ENCODE data around the gene TTC23L. TPM values are rescaled to one million over a fixed set of nuclear protein-coding genes. Genes with fewer than 3 reads are reported as not detected.
A peak's percentile ranks its signal among the peaks of the same experiment; 100 is the strongest.

The TTC23L gene
- total RNA-seq, 3 donors from 2014 or later = 1.3 to 2.0 TPM; not detected in 1

DNA sequence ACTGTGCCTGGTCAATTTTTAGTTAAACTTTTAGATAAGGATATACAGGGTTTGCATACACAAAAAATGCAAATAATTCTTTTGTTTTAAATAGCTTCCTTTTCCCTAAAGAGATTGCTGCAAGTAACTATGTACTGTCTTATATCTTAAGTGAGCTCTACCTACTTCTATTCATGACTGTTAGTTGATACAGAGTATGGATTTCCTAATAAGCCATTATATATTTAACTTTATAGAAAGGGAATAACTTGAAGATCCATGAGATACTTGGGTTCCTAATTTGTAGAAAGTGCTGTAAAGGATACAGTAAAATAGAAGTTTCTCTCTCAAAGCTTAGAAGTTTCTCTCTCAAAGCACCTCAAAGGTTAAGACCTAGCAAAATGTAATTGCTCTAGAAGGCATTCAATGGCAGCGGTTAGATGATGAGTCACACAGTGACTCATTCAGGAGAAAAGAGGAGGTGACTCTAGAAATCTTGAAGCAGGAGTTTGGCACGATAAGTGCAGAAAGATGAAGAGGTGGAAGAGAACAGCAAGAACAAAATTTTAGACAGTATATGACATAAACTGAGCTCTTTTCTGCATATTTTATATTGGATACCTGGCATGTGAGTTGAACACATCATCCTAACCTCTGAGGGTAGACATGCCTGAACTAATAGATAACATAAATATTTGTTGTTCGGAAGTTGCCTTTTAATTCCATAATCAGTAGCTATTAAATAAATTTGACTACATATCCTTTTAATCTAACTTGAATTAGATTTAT lies 84.9 kb downstream of the TTC23L start:
- intact Hi-C loops (cut with DNase I; ENCODE audit: low total_unique reads) = no loop called here
- Histone ChIP-seq H3K36me3 (peaks cover 6% of the 10 kb centered on the region), H3K27ac (peak overlapping the region in 1 of 2 donors; percentile 8), H3K9me3 (no peaks in the 10 kb centered on the region), H3K4me3 (no peak overlapping the region), H3K27me3 (no peaks in the 10 kb centered on the region), H3K4me1 (peaks cover 3 to 4% of the 10 kb centered on the region in 2 donors)
- DNase-seq (ENCODE audit: low spot score in 2 of 2) = no peak
- TF ChIP-seq CTCF (IDR thresholded peaks at IDR 0.05) (no peak), POLR2A (IDR thresholded peaks at IDR 0.05) (no peak), POLR2AphosphoS5 (IDR thresholded peaks at IDR 0.05) (no peak)

GRCh38 chr5:34924462-34924765 lies 85.5 kb downstream of the TTC23L start:
- DNase-seq (ENCODE audit: low spot score in 2 of 2) = no peak
- H3K9me3 ChIP-seq = no peaks in the 10 kb centered on the region
- no peaks in the 10 kb centered on the region for H3K27me3 ChIP-seq
- peak overlapping the region in 1 of 2 donors; percentile 8 for H3K27ac ChIP-seq
- no peak overlapping the region for H3K4me3 ChIP-seq
- intact Hi-C loops (cut with DNase I; ENCODE audit: low total_unique reads) = no loop called here
- TF ChIP-seq POLR2A (IDR thresholded peaks at IDR 0.05) (no peak), POLR2AphosphoS5 (IDR thresholded peaks at IDR 0.05) (no peak), CTCF (IDR thresholded peaks at IDR 0.05) (no peak)
- peaks cover 6% of the 10 kb centered on the region for H3K36me3 ChIP-seq
- peaks cover 3 to 4% of the 10 kb centered on the region in 2 donors for H3K4me1 ChIP-seq

DNA sequence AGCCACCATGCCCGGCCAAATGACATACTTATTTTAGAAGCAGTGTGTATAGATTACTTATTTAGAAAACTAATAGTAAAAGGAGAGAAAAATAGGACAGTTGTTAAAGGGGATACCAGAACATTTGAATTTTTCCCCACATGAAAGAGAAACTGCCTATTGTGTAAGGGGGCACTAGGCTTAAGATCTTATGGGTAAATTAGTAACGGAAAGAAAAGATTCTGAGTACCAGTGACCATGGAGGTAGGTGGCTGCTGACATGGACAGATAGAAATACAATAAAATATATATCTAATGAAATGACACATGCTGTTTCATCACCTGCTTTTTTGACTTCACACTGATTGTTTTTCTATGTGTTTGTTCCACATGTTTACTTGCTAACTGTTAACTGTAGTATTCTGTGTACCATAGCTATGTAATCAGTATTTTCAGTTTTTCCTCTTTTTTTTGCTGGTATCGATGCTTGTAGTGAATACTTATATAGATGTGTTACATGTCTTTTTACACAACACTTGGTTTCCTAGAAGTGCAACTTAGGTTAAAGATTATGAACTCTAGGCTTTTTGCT lies 87.4 kb downstream of the TTC23L start:
- H3K4me3 ChIP-seq = no peak overlapping the region
- TF ChIP-seq CTCF (IDR thresholded peaks at IDR 0.05) = no peak
- TF ChIP-seq POLR2AphosphoS5 (IDR thresholded peaks at IDR 0.05) = no peak
- intact Hi-C loops (cut with DNase I; ENCODE audit: low total_unique reads) = no loop called here
- H3K9me3 ChIP-seq = no peaks in the 10 kb centered on the region
- DNase-seq (ENCODE audit: low spot score in 2 of 2) = no peak
- H3K27me3 ChIP-seq = no peaks in the 10 kb centered on the region
- peaks cover 3 to 4% of the 10 kb centered on the region in 2 donors for H3K4me1 ChIP-seq
- H3K27ac ChIP-seq = no peak overlapping the region
- peaks cover 6% of the 10 kb centered on the region for H3K36me3 ChIP-seq

DNA sequence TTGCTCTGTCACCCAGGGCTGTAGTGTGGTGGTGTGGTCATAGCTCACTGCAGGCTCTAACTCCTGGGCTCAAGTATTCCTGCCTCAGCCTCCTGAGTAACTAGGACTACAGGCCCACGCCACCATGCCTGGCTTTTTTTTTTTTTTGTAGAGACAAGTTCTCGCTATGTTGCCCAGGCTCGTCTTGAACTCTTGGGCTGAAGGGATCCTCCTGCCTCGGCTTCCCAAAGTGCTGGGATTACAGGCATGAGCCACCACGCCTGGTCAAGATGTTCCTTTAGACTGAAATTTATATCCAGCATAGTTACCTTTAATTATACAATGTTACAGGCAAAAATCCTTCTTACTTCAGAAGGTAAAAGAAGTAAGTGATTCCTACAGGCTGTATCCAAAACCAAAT lies 88.8 kb downstream of the TTC23L start:
- no peak for DNase-seq (ENCODE audit: low spot score in 2 of 2)
- H3K27ac ChIP-seq = no peak overlapping the region
- TF ChIP-seq POLR2A (IDR thresholded peaks at IDR 0.05) = no peak
- TF ChIP-seq POLR2AphosphoS5 (IDR thresholded peaks at IDR 0.05) = no peak
- no peak for TF ChIP-seq CTCF (IDR thresholded peaks at IDR 0.05)
- no peaks in the 10 kb centered on the region for H3K9me3 ChIP-seq
- no peak overlapping the region for H3K4me3 ChIP-seq
- intact Hi-C loops (cut with DNase I; ENCODE audit: low total_unique reads) = no loop called here
- H3K36me3 ChIP-seq = no peaks in the 10 kb centered on the region
- no peaks in the 10 kb centered on the region for H3K27me3 ChIP-seq
- peaks cover 3 to 4% of the 10 kb centered on the region in 2 donors for H3K4me1 ChIP-seq

GRCh38 chr5:34928267-34928666 lies 89.3 kb downstream of the TTC23L start:
- Histone ChIP-seq H3K4me3 (no peak overlapping the region), H3K27me3 (no peaks in the 10 kb centered on the region), H3K36me3 (no peaks in the 10 kb centered on the region), H3K9me3 (no peaks in the 10 kb centered on the region), H3K4me1 (peaks cover 3 to 4% of the 10 kb centered on the region in 2 donors), H3K27ac (peak overlapping the region in 1 of 2 donors; percentile 95)
- TF ChIP-seq POLR2AphosphoS5 (IDR thresholded peaks at IDR 0.05) = no peak
- TF ChIP-seq POLR2A (IDR thresholded peaks at IDR 0.05) = no peak
- TF ChIP-seq CTCF (IDR thresholded peaks at IDR 0.05) = no peak
- DNase-seq (ENCODE audit: low spot score in 2 of 2) = no peak
- intact Hi-C loops (cut with DNase I; ENCODE audit: low total_unique reads) = no loop called here
